Measurements from ENCODE around the gene PACS1.

- TF ChIP-seq POLR2A (IDR thresholded peaks at IDR 0.05): no peak
- TF ChIP-seq, protein P1, sequence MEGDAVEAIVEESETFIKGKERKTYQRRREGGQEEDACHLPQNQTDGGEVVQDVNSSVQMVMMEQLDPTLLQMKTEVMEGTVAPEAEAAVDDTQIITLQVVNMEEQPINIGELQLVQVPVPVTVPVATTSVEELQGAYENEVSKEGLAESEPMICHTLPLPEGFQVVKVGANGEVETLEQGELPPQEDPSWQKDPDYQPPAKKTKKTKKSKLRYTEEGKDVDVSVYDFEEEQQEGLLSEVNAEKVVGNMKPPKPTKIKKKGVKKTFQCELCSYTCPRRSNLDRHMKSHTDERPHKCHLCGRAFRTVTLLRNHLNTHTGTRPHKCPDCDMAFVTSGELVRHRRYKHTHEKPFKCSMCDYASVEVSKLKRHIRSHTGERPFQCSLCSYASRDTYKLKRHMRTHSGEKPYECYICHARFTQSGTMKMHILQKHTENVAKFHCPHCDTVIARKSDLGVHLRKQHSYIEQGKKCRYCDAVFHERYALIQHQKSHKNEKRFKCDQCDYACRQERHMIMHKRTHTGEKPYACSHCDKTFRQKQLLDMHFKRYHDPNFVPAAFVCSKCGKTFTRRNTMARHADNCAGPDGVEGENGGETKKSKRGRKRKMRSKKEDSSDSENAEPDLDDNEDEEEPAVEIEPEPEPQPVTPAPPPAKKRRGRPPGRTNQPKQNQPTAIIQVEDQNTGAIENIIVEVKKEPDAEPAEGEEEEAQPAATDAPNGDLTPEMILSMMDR (IDR thresholded peaks at IDR 0.05): no peak
These were observed 46.7 kb downstream of the PACS1 start for GRCh38 chr11:66116576-66117361.

Measured in ovary (tissue), 3 donors.